Hindlimb muscle (tissue), 1 donor: ENCODE data around the gene LRP1-AS. TPM values are rescaled to one million over a fixed set of nuclear protein-coding genes. Genes with fewer than 3 reads are reported as not detected.
"Not testable (repeated sequence)": the region's sequence is repeated elsewhere in the genome, so short reads cannot be mapped to it uniquely, and the experiment has no call there.

ENCODE experiments used
- DNase-seq: peaks from one replicate; pipeline ENCODE4 v3.0.0-alpha.2; 2013
- polyA plus RNA-seq: library from polyadenylated mRNA; unstranded; fragments of 120-200 nt; gene quantifications from one replicate; pipeline ENCODE4 v1.2.1, GENCODE V29; 2013; ENCODE audit not compliant: insufficient read length

The LRP1-AS gene
- polyA plus RNA-seq, 1 donor: 0.45 TPM

DNA sequence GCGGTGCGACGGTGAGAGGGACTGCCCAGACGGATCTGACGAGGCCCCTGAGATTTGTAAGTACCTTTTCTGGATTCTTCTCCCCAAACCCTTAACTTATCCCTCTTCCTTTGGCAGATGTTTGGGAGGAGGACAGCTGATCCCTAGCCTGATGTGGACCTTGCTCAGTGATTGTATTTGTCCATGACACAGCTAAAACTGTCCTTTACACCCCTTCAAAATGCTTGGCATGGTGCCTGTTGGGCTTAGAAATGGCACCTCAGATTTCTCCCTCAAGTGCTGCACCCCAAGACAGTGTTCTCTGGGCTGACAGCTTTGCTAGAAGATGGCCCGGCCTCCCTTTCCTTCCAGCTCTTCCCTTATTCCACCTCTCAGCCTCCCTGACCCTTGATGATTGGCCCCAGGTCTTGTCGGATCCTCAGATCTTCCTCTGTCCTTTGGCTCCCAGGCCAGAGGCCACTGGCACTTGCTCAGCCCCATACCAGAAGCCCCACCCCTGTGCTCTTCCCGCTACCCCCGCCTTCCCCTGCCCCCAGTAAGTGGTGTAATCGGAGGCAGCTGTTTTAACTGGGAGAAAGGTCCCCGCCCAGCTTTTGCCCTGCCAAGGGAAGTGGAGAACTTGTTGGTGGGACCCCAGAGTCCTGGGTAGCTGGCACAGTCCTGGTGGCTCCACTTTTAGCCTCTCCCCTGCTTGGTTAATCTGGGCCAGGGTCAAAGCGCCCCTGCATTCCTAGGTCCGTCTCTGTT lies 8.7 kb downstream of the LRP1-AS start:
- DNase-seq: no peak

DNA sequence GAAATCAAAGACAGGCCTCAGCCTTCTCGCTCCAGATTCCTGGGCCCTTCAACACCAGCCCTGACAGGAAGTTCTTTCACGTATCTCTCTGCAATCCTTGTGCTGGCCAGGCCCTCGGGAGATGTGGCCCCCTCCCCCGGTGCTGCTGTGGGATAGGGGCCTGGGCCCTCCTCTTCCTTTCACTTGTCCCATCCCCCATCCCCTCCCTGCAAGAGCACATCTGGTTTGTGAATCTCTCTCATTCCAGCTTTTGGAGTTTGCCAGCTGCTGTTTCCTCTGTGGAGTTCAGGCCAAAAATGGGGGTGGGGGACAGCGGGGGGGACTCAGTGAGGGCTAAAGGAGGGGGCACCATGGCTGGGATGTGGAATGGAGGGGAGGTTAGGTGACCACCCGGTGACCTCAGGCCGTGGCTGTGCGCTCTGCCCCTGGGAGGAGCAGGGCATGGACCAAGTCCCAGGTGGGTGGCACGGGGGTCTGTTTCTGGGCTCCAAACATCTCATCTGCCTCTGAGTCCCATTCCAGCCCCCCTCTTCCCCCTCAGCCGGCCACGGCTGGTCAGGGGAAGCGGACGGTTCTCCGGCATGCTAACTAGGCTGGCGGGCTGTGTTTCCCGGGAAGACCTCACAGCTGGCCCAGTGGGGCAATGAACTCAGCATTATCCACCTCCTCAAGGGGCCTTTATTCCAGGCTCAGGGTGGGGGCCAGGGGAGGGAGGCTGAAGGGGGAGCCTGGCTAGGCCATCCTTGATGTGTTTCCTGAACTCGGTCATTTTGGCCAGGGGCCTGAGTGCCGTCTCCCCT lies 11.7 kb downstream of the LRP1-AS start:
- peak; percentile 91 for DNase-seq

DNA sequence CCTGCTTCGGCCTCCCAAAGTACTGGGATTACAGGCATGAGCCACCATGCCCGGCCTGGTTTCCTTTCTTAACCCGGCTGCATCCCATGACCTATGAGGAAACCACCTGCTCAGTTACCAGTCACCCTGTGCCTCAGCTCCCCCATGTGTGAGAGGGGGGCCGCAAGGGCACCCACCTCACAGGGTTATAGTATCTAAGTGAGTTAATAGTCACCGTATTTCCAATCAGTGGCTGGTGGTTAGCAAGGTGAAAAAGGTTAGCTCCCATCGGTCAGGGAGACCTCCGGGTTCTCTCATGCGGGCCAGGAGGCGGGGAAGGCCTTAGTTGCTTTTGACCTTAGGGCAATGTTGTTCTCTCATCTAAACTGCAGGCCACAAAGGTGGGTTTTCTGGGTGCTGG lies 12.5 kb downstream of the LRP1-AS start:
- DNase-seq: no peak

DNA sequence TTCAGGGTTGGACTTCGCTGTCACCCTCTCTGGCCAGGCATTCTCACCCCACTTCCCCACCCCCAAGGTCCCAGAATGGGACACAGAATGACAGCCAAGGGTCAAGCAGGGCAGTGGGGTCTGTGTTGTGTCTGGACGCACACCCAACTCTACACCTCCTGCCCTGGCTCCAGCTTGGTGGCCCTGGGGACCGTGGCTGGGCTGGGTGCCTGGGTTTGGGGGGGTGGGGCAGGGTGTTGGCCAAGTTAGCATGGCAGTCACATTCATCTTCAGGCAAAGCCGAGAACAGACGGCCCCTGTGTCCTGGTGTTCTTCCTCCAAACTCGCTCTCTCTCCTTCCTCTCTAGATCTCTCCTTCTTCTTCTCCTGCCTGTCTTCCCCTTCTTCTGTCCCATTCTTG lies 13.5 kb downstream of the LRP1-AS start:
- no peak for DNase-seq

DNA sequence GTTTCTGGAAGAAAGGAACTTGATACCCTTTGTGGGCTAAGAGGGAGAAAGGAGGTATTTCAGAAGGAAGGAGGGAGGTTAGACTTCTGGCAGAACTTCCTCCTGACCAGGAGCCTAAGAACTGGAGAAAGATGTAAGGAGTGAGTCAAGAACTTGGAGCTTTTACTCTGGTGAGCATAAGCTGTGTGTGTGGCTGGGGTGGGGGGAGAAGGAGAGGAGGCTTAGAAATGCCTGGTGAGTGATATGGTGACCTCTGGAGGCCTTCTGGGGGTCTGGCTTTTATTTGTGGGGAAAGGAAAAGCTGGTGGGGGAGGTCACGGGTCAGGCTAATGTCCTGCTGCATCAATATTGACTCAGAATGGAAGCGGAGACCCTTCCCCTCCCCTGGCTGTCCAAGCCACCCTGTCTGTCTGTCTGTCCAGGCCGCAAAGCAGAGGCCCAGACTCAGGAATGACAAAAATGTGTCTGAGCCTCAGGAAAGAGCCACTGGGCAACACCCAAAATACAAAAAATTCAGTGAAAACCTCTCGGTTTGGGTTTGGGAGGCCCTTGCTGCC lies 14.3 kb downstream of the LRP1-AS start:
- no peak for DNase-seq

DNA sequence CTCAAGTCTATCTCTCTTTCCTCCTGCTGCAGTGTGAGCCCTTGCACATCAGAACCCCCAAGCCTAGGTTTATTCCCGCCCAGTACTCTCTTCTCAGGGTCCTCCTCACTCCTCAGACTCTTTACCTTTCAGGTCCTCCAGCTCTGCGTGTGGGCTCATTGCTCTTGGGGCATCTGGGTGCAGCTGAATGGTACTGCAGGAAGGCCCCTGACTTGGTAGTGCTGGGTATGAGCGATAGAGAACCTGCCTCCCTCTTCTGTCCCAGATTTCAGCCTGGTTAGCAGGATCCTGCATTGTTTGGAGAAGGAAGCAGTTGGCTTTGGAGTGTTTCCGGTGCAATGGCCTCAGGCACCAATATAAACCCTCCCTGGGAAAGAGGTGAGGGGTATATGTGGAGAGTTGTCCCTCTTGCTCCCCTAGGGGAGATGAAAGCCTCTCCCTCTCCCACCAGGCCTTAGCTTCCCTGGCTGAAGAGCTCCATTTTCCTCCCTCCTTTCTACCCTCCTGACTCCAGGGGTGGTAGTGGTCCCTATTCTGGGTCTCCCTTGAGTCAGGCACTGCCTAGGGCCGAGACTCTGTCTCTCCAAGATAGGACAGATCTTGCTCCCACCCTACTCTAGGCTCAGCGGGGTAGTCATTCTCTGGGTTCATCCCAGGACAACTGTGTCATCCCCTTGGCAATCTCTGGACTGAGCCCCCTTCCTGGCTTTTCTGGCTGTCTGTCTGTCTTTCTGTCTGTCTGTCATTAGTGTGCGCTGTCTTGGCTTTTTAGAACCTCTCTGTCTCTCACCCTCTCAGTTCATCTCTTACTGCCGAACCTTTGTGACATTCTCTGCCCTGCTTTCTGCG lies 15.3 kb downstream of the LRP1-AS start:
- DNase-seq: no peak

DNA sequence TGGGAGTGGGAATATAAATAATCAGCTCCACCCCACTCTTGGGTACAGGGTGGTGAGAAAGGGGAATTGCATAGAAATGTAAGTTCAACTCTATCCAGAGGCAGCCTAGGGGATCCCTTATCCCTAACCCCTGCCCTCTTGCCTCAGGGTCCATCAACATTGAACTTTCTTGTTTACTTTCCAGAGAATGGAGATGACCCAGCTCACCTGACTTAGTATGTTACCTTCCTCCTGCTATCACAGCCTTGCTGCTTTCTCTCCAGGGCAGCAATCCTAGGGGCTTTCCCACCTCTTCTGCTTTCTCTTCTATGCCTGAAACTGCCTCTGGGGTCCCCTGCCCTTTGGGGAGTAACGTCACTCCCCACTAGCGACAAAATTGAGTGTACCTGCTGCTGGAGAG lies 16.5 kb downstream of the LRP1-AS start:
- DNase-seq: no peak

DNA sequence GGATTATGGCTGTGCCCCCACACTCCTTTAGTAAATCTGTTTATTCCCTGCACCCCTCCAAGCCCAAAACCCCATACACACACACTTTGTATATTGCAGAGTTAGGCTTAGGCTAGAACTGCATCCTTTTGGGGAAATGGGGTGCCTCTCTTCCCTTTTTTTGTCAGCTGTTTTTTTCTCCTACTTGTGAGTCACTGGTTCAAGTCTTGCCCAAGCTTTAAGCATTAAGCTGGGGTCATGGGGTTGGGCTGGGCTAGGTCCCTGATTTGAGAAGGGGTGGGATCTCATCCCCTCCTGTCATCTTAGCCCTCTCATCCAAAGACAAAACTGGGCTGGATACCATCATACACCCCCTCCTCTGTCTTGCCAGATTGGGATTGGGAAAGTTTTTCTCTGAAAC lies 17.5 kb downstream of the LRP1-AS start:
- no peak for DNase-seq

DNA sequence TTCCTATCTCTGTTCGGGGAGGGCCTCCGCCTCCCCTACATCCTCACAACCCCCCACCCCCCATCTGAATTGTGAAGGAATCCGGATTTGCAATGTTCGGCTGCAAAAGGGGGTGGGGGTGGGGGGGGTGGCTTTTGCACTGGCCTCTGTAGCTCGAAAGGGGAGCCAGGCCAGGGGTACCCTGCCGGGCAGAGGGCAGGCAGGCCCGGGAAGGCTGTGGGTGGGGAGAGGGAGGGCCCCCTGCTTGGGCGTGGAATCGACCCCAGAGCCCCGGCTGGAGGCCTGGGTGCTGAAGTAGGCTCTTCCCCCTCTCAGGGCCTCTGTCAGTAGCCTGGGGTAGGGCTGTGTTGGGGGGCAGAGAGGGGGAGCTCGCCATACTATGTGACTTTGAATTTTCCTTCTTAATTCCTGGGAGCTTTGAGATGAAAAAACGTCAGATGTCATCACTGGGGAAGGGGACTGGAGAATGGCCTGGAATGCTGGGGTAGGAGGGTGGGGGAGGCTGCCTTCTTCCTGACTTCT lies 18.0 kb downstream of the LRP1-AS start:
- DNase-seq: no peak

DNA sequence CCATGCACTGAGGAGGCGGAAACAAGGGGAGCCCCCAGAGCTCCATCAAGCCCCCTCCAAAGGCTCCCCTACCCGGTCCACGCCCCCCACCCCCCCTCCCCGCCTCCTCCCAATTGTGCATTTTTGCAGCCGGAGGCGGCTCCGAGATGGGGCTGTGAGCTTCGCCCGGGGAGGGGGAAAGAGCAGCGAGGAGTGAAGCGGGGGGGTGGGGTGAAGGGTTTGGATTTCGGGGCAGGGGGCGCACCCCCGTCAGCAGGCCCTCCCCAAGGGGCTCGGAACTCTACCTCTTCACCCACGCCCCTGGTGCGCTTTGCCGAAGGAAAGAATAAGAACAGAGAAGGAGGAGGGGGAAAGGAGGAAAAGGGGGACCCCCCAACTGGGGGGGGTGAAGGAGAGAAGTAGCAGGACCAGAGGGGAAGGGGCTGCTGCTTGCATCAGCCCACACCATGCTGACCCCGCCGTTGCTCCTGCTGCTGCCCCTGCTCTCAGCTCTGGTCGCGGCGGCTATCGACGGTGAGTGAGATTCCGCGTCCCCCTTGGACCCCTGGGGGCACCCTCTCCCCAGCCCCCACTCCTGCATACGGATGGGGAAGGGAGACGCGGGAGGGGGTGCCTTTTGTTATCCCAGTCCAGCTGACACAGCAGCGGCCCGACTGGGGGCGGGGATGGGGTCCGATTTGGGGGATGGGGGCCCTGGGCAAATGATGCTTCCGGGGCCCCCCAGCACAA lies 18.7 kb downstream of the LRP1-AS start:
- no peak for DNase-seq

DNA sequence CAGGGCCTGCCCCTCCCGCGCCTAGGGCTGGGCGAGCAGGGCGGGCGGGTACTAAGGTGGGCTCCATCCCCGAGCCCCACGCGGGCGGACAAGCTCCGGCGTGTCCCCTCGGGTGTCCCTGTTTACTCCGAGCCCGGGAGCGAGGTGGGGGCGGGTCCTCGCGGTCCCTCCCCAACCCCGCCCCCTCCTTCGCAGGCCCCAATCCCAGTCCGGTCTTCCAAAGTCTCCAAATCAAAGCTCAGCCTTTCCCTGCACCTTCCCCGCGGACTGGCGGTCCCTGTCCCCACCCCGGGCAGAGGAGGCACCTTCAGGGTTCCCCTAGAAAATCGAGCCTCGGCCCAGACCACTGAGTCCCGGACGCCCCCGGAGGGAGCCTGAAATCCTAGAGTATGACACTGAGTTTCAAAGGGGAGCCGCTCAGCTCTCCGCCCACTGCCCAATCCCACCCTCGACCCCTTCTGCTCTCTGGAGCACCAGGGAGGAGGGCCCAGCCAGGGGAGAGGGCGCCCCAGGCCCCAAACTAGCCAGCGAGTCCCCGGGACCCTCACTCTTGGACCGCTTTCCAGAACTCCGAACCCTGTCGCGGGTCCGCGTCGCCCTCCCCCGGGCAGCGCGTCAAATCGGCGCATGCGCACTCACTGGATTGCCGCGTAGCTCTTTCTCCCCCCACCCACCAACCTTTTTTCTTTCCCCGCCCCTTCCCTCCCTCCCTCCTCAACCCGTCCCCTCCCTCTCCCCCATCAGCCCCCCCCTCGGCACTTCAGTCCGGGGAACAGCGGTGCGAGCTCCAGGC lies 19.5 kb downstream of the LRP1-AS start, which contains the start of gene LRP1:
LRP1 (plus strand) TSS at position 758 of the 793 bp plus-strand sequence. CDS start 482 bp downstream, outside the sequence.
- peak; percentile 93 for DNase-seq

DNA sequence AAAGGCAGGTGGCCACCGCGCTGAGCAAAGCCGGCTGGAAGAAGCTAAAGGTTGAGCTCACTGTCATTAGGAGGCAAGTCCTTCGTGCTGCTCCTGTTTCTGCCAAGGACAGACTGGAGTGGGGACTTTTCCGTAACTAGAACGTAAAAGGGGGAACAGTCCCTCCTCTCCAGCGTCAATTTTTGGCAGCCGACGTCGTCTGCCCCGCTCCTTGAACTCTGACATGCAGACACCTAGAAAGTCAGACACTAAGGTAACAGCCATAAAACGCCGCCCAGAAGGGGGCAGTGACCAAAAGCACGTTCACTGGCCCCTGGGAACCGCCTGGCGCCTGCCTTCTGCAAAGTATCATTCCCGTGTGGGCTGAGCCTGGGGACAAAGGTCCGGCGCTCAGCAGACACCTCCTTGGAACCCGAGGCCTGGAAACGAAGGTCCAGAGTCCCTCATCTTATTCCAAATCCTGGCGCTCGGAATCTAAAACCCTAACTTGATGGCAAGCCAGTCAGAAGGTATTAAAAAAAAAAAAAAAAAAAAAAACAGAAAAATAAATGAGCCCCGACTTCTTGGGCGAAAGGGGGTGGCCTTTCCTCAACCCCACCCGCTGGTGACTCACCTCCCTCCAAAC lies 20.2 kb downstream of the LRP1-AS start:
- no peak for DNase-seq

DNA sequence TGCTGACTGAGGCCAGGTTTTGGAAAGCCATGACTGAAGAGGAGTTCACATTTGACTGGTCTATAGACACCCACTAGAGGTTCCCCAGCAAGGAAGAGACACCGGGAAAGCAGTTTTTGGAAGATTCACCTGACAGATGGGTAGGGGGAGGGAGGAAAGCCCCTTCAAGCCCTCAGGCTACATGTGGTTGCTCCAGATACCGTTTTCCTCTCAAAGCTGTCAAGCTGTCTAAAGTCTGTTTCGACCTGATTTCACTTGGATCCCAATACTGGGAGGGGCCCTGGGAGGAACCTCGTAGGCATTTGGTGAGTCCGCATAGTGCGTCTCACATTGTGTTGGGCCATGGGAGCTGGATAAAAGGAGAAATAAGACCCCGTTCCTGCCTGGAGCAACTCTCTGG lies 20.9 kb downstream of the LRP1-AS start:
- DNase-seq: no peak

DNA sequence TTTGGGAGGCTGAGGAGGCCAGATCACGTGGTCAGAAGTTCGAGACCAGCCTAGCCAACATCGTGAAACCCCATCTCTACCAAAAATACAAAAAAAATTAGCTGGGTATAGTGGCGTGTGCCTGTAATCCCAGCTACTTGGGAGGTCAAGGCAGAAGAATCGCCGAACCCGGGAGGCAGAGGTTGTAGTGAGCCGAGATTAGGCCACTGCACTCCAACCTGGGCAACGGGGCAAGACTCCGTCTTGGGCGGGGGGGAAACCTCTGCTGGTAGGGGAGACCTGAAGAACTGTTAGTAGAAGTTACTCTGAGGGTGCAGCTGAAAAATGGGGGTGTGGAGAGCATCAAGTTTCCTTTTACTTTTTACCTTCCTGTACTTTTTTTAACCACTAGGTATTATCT lies 21.4 kb downstream of the LRP1-AS start:
- no peak for DNase-seq

DNA sequence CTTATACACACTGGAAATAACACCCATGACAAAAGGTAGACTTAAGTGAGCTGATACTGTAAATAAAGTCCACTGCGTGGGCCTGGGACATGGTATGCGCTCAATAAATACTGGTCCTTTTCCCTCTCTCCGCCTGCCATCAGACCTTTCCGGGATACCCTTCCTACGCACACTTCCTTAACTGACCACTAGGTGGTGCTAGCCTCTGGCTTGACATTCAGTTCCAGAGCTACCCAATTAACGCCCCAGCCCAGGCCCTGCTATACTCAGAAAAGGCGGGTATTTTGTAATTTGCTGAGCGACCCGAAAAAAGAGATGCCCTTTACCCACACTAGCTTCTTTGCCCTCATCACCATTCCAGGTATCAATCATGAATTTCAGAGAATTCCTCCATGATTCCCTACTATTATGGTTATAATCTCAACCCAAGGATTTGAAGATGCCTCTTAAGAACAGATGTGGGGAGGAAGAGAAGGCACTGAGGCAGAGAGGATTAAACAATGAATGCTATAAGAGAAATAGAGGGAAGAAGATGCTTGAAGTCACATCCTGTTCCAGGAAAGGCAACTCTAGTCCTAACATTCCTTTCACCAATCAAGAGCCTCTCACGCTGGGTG lies 23.1 kb downstream of the LRP1-AS start:
- DNase-seq: peak; percentile 74

DNA sequence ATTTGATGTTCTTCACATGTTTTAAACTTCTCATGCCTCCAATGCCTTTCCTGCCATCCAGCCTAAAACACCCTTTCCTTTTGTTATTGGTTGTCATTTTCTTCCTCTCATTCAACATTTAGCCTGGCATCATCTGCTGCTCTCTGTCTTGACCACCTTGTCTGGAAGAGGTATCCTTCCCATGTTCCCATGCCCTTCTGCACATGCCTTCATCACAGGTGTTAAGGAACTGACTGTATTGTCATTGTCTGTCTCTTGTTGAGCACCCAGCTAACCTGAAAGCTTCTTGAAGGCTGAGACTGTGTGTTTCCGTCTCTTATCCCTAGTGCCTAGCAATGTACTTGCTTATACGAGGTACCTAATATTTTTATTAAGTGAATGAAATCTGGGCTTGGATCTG lies 23.6 kb downstream of the LRP1-AS start:
- DNase-seq: no peak

DNA sequence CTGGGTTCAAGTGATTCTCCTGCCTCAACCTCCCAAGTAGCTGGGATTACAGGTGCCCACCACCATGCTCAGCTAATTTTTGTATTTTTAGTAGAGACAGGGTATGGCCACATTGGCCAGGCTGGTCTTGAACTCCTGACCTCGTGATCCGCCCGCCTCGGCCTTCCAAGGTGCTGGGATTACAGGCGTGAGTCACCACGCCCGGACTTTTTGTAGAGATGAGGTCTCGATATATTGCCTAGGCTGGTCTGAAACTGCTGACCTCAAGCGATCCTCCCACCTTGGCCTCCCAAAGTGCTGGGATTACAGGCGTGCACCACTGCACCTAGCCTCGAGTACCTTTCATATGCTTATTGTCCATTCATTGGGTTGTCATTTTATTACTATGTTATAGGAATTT lies 26.7 kb downstream of the LRP1-AS start:
- not testable (repeated sequence) for DNase-seq

DNA sequence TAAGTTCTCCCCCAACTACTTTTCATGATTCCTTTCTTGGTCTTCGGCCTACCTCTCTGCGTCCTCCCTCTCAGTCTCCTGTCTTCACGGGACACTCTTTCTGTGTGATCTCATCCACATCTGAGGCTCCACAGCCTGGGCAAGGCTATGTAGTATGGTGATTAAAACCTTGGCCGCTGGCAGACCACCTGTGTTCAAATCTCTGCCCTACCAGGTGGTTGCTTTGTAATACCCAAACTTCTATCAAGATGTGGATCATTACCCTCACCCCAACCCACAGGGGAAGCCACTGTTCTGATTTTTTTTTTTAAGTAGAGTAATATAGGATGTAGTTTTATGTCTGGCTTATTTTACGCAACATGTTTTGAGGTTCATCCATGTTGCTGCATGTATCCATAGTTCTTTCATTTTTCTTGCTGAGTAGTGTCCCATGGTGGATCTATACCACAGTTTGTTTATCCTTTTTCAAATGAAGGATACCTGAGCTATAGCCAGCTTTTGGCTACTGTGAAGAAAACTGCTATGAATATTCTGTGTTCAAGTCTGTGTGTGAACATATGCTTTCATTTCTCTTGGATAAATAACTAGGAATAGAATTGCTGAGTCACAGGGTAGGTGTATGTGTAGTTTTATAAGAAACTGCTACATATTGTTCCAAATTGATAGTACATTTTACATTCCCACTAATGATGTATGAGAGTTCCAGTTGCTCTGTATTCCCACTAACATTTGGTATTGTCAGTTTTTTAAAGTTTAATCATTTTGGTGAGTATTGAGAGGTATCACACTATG lies 27.9 kb downstream of the LRP1-AS start:
- DNase-seq: no peak

DNA sequence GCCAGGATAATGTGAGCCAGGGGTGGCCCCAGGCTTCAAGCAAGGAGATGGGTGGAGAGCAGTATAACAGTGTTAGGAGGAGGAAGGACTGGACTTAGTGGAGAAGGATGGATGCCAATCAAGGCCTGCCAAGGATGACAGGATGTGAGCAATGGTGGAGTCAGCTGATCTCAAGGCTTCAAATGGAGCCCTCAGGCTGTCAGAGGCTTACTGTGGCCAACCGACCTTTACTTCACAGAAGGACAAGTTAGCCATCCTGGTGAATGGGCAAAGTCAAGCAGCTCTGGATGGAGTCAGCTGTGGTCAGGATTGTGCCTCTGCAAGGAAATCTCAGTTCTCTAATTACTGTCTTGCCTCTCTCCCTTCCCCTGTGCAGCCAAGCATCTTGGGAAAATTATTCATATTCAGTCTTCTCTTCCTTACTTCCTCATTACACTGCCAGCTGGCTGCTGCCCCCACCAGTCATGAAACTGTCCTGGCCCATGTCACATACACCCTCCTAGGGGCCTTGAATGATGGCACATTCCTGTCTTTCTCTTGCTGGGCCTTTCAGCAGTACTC lies 28.6 kb downstream of the LRP1-AS start:
- DNase-seq: no peak
